Stimulated activated CD4-positive, alpha-beta T cell treated with anti-CD3 and anti-CD28 coated beads, Interleukin-1b, Interleukin-23, amount 100 ng/mL, for 48 hours (primary cell): Measurements from ENCODE around the gene PPM1F.
"Not testable (repeated sequence)": the region's sequence is repeated elsewhere in the genome, so short reads cannot be mapped to it uniquely, and the experiment has no call there.

Experiments used
- DNase-seq: peaks from one replicate; pipeline ENCODE4 v3.0.0-alpha.2; 2020

PPM1F gene

DNA sequence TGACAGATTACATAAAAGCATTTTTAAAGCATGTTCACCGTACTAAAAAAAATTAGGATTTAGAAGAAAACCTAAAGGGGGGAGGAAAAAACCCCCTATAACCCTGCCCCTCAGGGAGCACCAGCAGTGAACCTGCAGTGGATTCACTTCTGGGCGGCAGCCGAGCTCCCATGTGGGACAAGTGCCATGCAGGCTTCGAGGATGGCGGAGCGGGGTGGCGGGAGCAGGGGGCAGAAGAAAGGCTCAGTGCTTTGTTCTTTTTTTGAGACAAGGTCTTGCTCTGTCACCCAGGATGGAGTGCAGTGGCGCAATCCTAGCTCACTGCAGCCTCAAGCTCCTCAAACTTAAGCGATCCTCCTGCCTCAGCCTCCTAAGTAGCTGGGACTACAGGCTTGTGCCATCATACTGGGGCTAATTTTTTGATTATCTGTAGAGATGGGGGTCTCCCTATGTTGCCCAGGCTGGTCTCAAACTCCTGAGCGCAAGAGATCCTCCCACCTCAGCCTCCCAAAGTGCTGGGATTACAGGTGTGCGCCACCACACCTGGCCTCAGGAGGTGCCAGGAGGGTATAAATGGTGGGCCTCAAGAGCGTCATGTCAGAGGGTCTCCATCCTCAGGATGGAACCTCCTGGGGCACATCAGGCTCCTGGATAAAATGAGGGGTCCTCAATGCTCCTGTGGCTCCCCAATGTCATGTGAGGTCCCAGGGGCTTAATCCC lies 34.0 kb downstream of the PPM1F start:
- DNase-seq: no peak

GRCh38 chr22:21917959-21918261 lies 34.7 kb downstream of the PPM1F start:
- DNase-seq: no peak

- DNase-seq: no peak
These were observed 35.3 kb downstream of the PPM1F start for GRCh38 chr22:21917181-21917958.

GRCh38 chr22:21916309-21916918 lies 36.2 kb downstream of the PPM1F start:
- no peak for DNase-seq

DNA sequence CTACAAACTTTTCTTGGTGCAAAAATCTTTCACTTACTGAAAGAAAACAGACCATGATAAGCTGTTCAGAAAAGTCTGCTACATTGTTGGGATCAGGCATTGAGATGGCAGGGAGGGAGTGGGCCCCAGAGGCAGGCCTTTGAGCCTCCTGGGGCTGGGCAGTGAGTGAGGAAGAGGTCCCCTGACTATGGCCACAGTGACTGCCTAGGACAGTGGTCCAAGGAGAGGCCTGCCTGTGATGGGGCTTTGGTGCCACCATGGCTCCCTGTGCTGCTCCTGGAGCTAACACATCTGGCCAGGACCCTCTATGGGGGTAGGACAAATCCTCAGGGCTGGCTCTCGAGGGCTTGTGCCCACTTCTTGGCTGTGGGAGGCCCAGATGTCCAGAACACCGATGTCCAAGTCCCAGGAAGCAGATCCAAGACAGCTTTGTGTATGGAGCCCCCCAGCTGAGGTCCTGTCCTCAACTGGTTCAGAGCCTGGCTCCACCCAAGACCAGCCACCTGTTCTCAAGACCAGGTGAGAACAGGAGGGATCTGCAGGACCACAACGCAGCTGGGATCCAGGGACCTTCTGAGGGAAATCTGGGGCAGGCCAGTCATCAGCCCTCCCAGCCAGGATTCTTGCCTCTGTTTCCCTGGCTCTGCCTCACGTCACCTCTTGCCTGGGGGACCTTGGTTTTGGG lies 36.9 kb downstream of the PPM1F start:
- no peak for DNase-seq

DNA sequence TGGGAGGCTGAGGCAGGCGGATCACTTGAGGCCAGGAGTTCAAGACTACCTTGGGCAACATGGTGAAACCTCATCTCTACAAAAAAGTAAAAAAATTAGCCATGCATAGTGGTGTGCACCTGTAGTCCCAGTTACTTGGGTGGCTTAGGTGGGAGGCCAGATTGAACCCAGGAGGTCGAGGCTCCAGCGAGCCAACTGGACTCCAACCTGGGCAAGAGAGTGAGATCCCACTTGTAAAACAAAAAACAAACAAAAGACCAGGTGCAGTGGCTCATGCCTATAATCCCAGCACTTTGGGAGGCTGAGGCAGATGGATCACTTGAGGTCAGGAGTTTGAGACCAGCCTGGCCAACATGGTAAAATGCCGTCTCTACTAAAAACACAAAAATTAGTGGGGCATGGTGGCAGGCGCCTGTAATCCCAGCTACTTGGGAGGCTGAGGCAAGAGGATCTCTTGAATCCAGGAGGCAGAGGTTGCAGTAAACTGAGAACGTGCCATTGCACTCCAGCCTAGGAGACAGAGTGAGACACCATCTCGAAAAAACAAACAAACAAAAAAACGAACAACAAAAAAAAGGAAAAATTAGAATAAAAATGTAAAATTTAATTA lies 38.5 kb downstream of the PPM1F start:
- DNase-seq: not testable (repeated sequence)

DNA sequence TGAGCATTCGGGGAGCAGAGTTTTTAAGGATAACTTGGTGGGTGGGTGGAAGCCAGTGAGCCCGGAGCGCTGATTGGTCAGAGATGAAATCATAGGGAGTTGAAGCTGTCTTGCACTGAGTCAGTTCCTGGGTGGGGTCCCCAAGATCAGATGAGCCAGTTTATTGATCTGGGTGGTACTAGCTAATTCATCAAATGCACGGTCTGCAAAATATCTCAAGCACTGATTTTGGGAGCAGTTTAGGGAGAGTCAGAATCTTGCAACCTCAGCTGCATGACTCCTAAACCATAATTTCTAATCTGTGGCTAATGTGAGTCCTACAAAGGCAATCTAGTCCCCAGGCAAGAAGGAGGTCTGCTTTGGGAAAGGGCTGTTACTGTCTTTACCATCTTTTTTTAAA lies 42.3 kb downstream of the PPM1F start:
- not testable (repeated sequence) for DNase-seq

GRCh38 chr22:21909871-21910270 lies 42.8 kb downstream of the PPM1F start:
- no peak for DNase-seq

DNA sequence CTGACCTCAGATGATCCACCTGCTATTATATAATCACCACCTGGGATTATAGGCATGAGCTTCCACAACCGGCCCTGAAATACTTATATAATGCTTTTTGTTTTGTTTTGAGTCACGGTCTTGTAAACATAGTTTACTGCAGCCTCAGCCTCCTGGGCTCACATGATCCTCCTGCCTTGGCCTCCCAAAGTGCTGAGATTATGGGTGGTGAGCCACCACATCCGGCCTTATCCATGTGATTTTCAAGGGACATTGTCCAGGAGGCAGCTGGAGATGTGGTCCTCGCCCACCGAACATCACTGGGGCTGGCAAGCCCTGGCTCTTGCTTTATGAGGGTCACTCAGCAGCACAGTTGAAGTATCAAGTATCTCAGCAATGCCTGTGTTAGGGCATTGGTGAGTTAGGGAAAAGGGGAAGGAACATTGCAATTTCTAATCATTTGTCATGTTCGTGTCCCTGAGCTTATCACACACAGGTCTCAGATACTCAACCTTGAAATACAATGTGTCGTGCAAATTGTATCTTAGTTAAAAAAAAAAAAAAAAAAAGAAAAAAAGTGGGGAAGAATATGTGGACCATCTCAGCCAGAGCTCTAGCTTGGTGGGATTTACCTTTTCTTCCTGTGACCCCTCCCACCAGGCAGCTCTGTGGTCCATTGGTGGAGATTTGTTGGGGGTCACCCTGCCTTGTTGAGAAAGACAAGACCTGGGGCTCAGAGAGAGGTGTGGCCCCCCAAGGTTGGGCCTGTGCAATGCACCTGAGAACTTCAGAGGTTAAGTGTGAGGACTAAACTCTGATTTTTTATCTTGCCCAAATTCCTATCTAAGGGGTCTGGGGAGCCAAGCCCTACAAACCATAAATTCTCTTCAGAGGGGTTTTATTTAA lies 44.8 kb downstream of the PPM1F start:
- DNase-seq: no peak

DNA sequence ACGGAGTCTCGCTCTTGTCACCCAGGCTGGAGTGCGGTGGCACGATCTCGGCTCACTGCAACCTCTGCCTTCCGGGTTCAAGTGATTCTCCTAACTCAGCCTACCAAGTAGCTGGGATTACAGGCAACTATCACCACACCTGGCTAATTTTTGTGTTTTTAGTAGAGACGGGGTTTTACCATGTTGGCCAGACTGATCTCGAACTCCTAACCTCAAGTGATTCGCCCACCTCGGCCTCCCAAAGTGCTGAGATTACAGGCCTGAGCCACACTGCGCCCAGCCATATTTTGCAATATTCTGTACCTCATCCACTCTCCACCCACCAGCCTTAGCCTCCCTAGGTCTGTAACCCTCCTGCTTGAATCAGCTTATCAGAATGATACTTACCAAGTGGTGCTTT lies 47.4 kb downstream of the PPM1F start:
- DNase-seq: not testable (repeated sequence)

- no peak for DNase-seq
These were observed 48.3 kb downstream of the PPM1F start for GRCh38 chr22:21904250-21904789.

DNA sequence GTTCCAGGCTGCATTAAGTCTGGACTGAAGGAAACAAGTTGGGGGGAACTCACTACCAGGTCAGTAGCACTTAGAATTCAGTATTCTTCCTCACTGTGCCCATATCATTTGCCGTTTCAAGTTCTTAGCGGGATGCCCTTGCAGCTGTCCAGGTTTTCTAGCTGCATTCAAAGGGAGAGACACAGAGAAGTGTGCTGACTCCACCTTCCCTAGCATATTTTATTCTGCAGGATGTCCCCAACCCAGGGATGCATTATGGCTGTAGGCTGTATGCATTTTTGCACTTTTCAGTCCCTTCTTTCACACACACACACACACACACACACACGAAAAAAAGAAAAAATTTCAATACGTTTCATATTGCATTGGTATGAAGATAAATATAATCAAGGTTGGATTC lies 49.4 kb downstream of the PPM1F start:
- DNase-seq: no peak

- DNase-seq: no peak
These were observed 50.2 kb downstream of the PPM1F start for GRCh38 chr22:21902296-21903087.

- no peak for DNase-seq
These were observed 54.2 kb downstream of the PPM1F start for GRCh38 chr22:21898354-21898896.

DNA sequence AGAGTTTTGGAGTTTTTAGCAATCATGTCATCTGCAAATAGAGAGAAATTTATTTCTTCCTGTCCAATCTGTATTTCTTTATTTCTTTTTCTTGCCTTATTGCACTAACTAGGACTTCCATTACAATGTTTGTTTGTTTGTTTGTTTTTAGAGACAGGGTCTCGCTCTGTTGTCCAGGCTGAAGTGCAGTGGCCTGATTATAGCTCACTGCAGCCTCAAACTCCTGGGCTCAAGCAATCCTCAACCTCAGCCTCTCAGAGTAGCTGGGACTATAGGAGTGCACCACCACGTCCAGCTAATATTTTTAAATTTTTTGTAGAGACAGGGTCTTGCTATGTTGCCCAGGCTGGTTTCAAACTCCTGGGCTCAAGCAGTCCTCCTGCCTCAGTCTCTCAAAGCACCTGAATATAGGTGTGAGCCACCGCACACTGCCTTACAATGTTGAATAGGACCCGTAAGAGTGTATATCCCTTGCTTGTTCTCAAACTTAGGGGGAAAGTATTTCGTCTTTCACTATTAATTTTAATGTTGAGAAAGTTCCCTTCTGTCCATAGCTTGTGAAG lies 55.6 kb downstream of the PPM1F start:
- no peak for DNase-seq

DNA sequence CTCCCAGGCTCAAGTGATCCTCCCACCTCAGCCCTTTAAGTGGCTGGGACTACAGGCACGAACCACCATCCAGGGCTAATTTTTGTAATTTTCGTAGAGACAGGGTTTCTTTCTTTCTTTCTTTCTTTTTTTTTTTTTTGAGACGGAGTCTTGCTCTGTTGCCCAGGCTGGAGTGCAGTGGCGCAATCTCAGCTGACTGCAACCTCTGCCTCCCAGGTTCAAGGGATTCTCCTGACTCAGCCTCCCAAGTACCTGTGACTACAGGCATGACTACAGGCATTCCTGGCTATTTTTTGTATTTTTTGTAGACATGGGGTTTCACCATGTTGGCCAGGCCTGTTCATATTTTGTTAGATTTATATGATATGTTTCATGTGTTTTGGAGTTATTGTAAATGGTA lies 56.4 kb downstream of the PPM1F start:
- not testable (repeated sequence) for DNase-seq

GRCh38 chr22:21894799-21895198 lies 57.8 kb downstream of the PPM1F start:
- DNase-seq: no peak

- no peak for DNase-seq
These were observed 63.2 kb downstream of the PPM1F start for GRCh38 chr22:21889251-21889990.

GRCh38 chr22:21887841-21888240 lies 64.8 kb downstream of the PPM1F start:
- no peak for DNase-seq

- DNase-seq: not testable (repeated sequence)
These were observed 68.7 kb downstream of the PPM1F start for GRCh38 chr22:21883930-21884329.
